ENCODE data around the gene KLK1. TPM values are rescaled to one million over a fixed set of nuclear protein-coding genes. Genes with fewer than 3 reads are reported as not detected.

Gene KLK1
- total and polyA plus RNA-seq, 12 donors = 0.39 to 0.85 (median 0.64) TPM; not detected in 4

DNA sequence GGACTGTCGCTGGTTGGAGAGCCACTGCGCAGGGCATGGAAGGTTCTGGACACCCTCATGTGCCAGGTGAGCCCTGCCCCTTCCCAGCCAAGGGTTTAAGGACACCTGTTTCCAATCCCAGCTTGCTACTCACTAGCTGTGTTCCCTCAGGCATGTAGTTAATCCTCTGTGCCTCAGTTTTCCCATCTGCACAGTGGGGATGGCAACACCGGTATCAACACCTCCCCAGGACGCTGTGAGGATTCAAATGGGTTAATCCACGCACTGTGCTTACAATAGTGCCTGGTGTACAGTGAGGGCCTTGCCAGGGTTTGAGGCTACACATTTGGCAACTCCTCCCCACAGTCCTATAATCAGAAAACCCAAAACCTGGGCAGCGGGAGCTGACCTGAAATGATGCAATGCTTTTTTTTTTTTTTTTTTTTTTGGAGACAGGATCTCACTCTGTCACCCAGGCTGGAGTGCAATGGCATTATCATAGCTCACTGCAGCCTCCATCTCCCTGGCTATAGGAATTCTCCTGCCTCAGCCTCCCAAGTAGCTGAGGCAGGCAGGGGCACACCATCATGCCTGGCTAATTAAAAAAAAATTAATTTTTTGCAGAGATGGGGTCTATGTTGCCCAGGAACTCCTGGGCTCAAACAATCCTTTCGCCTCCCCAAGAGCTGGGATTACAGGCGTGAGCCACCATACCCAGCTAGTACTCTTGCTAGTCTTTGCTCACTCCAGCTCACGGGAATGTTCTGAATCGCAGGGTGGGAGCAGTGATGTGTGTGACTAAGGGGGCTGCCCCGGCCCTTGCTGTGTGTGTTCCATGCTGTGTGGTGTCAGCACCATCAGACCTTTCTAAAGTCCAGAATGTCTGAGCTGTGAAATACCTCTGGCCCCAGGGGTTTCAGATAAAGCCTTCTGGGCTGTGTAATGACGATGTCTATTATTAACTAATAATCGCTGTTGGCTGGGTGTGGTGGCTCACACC lies 31.0 kb downstream of the KLK1 start:
- intact Hi-C loops (cut with DNase I) = no loop called here
- H3K27me3 ChIP-seq = peaks cover 0 to 11% (median 0%) of the 10 kb centered on the region in 7 donors

DNA sequence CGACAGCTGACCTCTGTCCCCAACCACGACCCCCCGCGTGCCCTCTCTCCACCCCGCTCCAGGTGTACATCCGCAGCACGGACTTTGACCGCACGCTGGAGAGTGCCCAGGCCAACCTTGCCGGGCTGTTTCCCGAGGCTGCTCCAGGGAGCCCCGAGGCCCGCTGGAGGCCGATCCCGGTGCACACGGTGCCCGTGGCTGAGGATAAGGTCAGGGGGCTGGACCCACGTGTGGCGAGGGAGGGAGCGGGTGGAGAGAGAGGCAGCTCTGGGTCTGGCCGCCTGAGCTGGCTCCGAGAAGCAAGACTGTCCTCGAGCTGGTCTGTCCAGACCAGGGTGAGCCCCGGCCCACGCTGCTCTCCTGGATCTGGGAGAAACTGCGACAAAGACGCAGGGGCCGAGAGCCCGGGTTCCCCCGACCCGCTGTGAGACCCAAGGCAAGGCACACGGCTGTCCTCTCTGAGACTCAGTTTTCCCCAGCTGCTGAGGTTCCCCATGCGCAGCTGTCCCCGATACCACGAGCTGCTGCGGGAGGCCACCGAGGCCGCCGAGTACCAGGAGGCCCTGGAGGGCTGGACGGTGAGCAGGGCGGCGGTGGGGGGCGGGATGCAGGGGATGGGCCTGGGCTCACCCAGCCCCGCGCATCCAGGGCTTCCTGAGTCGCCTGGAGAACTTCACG lies 31.9 kb downstream of the KLK1 start:
- Histone ChIP-seq H3K36me3 (peaks cover 0 to 11% (median 0%) of the 10 kb centered on the region in 9 donors), H3K4me1 (no peaks in the 10 kb centered on the region), H3K27ac (no peak overlapping the region), H3K27me3 (peaks cover 0 to 11% (median 0%) of the 10 kb centered on the region in 7 donors), H3K4me3 (no peak overlapping the region), H3K9me3 (no peaks in the 10 kb centered on the region)
- TF ChIP-seq, protein P1, sequence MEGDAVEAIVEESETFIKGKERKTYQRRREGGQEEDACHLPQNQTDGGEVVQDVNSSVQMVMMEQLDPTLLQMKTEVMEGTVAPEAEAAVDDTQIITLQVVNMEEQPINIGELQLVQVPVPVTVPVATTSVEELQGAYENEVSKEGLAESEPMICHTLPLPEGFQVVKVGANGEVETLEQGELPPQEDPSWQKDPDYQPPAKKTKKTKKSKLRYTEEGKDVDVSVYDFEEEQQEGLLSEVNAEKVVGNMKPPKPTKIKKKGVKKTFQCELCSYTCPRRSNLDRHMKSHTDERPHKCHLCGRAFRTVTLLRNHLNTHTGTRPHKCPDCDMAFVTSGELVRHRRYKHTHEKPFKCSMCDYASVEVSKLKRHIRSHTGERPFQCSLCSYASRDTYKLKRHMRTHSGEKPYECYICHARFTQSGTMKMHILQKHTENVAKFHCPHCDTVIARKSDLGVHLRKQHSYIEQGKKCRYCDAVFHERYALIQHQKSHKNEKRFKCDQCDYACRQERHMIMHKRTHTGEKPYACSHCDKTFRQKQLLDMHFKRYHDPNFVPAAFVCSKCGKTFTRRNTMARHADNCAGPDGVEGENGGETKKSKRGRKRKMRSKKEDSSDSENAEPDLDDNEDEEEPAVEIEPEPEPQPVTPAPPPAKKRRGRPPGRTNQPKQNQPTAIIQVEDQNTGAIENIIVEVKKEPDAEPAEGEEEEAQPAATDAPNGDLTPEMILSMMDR (IDR thresholded peaks at IDR 0.05) = no peak
- ATAC-seq (no peak), DNase-seq (no peak)
- intact Hi-C loops (cut with DNase I) = no loop called here
- 83% methylated on average over 47 of the region's 47 CpGs for WGBS, 2 donors

More for the DNA sequence above, 31.0 kb downstream of the KLK1 start:
- Histone ChIP-seq H3K9me3 (no peaks in the 10 kb centered on the region), H3K4me1 (no peaks in the 10 kb centered on the region), H3K4me3 (no peak overlapping the region), H3K36me3 (peaks cover 0 to 18% (median 0%) of the 10 kb centered on the region in 9 donors), H3K27ac (no peak overlapping the region)
- 75 to 81% methylated on average over 13 of the region's 13 CpGs for WGBS, 2 donors
- no peak for DNase-seq
- ATAC-seq = no peak
- TF ChIP-seq, protein P1 (IDR thresholded peaks at IDR 0.05) = no peak

DNA sequence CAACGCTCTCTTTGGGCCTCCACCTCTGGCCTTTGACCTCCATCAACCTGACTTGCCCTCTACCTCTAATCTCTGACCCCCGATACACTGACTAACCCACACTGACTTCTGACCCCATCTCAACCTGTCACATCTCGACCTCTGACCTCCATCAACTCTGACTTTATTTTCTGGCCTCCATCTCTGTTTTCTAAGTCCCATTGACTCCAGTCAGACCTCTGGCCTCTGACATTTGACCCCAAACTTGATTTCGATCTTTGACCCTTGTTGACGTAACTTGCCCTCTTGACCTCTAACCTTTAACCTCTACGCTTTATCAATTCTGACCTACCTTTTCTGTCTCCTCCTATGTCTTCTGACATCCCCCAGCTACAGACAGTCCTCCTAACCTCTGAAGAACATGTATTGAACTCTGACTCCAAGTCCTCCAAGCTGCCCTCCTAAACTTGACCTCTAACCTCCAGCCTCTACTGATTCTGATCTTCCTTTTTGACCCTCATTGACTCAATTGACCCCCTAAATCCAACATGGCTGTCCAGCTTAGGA lies 32.6 kb downstream of the KLK1 start:
- no peak overlapping the region for H3K27ac ChIP-seq
- TF ChIP-seq, protein P1 (IDR thresholded peaks at IDR 0.05) = no peak
- no peaks in the 10 kb centered on the region for H3K9me3 ChIP-seq
- DNase-seq = no peak
- no peak for ATAC-seq
- H3K36me3 ChIP-seq = peaks cover 0 to 7% (median 0%) of the 10 kb centered on the region in 9 donors
- WGBS, 2 donors = 91 to 92% methylated on average over 6 of the region's 6 CpGs
- intact Hi-C loops (cut with DNase I) = no loop called here
- H3K4me3 ChIP-seq = no peak overlapping the region
- peaks cover 0 to 11% (median 0%) of the 10 kb centered on the region in 7 donors for H3K27me3 ChIP-seq
- H3K4me1 ChIP-seq = no peaks in the 10 kb centered on the region

DNA sequence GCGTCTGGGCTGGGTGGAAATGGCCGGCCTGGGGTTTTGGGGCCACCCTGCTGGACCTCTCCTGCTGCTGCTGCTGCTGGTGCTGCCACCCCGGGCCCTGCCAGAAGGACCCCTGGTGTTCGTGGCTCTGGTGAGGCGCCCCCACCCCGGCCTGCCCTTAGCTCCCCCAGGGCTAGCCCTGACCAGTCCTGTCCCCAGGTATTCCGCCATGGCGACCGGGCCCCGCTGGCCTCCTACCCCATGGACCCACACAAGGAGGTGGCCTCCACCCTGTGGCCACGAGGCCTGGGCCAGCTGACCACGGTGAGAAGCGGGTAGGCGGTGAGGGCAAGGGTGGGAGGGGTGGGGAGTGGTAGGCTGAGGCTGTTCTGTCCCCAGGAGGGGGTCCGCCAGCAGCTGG lies 33.2 kb downstream of the KLK1 start, which contains the start of gene ACP4:
Gene ACP4 (plus strand): TSS at position 20 of the 400 bp plus-strand sequence. CDS start 0 bp downstream, at position 20.
- Histone ChIP-seq H3K4me1 (no peaks in the 10 kb centered on the region), H3K4me3 (no peak within 1 kb of the TSS), H3K27me3 (peaks cover 0 to 11% (median 0%) of the 10 kb centered on the region in 7 donors), H3K9me3 (no peaks in the 10 kb centered on the region), H3K36me3 (peaks cover 0 to 2% (median 0%) of the 10 kb centered on the region in 9 donors), H3K27ac (no peak within 1 kb of the TSS)
- DNase-seq (no peak), ATAC-seq (no peak)
- TF ChIP-seq, protein P1 (IDR thresholded peaks at IDR 0.05) = no peak
- WGBS, 2 donors = 88 to 90% methylated on average over 15 of the region's 15 CpGs
- intact Hi-C loops (cut with DNase I) = no loop called here
